ENCODE measurements around the gene SENP5.
A peak's percentile ranks its signal among the peaks of the same experiment; 100 is the strongest.
"Not testable (repeated sequence)": the region's sequence is repeated elsewhere in the genome, so short reads cannot be mapped to it uniquely, and the experiment has no call there.

Gene SENP5

DNA sequence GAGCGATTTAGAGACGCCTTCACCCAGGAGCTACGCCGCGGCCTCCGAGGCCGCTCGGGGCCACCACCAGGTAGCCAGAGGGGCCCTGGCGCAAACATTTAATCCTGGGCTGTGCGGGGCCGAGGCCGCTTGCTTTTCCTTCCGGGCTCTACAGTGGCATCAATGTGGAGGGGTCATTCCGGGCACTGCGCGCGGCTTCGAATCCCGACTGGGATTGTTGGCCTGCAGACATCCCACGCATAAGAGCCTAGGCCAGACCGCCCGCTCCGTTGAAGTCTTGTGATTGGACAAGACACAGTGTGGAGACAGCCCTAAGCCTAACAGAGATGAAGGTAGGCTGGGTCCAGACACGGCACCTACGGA is 75.2 kb downstream of the SENP5 start:
- no peak for DNase-seq

DNA sequence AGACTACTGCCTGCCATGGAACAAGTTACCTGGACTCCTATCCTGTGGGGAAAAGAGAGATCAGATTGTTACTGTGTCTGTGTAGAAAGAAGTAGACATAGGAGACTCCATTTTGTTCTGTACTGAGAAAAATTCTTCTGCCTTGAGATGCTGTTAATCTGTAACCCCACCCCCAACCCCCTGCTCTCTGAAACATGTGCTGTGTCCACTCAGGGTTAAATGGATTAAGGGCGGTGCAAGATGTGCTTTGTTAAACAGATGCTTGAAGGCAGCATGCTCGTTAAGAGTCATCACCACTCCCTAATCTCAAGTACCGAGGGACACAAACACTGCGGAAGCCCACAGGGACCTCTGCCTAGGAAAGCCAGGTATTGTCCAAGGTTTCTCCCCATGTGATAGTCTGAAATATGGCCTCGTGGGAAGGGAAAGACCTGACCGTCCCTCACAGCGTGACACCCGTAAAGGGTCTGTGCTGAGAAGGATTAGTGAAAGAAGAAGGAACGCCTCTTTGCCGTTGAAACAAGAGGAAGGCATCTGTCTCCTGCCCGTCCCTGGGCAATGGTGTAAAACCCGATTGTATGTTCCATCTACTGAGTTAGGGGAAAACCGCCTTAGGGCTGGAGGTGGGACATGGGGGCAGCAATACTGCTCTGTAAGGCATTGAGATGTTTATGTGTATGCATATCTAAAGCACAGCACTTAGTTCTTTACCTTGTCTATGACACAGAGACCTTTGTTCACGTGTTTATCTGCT is 76.5 kb downstream of the SENP5 start:
- DNase-seq, result not testable (repeated sequence)

DNA sequence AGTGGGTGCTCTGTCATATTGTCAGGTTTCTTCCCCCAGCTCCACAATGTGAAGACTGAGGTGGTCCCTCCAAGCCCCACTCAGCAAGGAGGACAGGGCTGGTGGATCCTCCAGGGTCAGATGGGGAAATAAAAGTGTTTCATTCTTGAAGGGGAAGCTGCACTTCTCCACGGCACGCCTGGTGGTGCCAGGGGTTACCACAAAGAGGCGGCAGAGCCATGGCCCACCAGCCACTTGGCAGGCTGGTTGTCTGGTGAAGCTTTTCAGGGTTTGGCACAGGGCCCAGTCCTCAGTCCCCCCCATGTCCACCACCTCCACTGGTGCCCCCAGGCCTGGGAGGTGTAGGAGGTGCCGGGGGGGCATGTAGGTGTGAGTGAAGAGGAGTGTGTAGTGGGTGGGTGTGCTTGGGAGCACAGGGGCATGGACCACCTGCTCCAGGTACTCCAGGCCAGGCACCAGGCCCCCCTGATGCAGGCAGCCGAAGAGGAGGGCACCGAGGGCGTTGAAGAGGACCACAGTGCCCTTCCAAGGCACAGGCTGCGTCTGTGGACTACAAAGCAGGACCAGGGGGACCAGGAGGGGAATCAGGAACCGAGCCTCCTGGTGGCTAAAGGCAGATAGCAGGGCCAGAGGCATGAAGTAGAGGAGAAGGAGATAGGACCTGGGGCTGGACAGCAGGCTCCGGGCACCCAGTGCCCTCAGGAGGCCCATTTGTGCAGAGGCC is 79.6 kb downstream of the SENP5 start:
- DNase-seq, result no peak

DNA sequence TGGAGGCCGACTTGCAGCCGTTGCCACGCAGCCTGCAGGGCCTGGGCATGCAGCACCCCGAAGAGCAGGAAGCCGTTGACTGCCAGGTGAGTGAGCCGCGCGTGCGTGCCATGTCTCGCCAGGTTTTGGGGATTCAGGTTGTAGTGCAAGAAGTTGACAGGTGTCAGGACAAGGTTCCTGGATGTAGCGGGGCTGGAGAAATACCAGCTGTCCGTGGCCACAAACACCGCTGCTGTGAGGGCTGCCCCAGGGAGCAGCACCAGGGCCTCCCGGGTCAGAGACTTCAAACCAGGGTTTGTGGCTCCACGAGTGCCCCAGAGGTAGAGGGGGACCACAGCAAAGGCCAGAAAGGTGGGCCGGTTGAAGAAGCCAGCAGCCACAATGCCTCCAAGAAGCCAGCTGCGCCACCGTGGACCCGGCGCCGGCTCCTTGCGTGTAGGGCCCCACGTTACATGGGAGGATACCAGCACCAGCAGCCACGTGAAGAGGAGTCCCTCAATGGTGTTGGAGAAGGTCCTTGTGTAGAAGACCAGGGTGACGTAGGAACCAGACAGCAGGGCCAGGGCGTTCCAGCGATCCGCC is 80.2 kb downstream of the SENP5 start:
- no peak for DNase-seq

DNA sequence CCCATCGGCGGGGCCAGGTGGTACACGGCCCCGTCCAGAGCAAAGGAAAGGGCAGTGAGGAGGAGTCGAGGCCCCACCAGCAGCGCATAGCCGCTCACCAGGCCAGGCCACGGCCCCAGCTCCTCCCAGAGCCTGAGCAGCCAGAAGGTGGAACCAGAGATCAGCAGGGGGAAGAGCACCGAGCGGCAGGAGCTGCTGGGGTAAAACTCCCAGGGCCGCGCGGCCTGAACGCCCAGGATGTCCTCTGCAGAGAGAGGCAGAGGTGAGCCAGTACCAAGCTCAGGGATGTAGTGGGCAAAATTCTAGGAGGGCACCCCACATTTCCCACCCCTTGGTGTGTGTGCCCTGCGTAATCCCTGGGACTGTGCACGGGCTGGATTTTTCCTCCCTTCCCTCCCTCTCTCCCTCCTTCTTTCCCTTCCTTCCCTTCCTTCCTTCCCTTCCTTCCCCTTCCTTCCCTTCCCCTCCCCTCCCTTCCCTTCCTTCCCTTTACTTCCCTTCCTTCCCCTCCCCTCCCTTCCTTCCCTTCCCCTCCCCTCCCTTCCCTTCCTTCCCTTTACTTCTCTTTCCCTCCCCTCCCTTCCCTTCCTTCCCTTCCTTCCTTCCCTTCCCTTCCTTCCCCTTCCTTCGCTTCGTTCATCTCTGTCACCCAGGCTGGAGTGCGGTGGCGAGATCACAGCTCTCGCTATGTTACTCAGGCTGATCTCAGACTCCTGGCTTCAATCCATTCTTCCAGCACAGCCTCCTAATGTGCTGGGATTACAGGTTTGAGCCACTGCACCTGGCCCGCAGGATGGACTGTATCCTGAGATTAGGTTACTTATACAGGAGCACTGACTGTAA is 80.9 kb downstream of the SENP5 start:
- DNase-seq, result no peak

DNA sequence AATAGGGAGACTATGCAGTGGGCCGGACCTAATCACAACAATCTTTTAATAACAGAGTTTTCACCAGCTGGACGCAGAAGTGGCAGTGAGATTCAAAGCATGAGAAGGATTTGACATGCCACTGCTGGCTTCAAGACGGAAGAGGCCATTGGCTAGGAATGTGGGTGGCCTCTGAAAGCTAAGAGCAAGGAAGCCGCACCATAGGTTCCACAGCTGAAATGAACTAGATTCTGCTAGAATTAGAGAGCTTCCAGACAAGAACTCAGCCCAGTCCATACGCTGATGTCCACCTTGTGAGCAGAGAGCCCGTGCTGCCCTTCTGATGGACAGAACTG is 81.5 kb downstream of the SENP5 start:
- no peak for DNase-seq

DNA sequence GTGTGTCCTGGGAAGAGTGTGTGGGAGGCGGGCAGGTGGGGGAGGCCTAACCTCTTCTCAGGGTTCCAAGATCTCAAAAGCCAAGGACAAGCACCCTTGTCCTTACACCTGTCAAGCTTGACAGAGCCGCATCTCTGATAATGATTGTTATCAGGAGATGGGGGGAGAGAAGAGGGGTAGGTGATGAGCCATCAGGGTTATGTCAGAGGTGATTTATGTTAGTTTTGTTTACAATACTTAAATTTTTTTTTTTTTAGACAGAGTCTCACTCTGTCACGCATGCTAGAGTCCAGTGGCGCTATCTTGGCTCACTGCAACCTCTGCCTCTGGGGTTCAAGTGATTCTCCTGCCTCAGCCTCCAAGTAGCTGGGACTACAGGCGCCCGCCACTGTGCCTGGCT is 82.0 kb downstream of the SENP5 start:
- DNase-seq, result no peak

DNA sequence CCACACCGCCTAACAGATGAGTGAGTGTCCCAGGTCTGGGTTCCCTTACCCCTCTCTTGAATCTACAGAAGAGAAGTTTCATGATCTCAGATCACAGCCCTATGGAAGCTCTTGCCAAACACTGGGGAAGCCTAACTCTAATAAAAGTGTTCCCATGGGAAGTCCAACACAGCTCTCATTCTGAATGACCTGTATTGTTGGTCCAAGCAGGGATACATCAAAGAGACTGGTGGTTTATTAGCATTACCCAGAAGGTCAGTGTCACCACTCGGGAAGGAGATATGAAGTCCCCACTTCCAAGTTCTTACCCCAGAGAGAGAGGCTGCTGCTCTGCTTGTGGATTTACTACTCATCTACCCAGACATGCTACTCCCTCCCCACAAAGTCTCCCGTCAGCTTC is 83.7 kb downstream of the SENP5 start:
- DNase-seq, result no peak

DNA sequence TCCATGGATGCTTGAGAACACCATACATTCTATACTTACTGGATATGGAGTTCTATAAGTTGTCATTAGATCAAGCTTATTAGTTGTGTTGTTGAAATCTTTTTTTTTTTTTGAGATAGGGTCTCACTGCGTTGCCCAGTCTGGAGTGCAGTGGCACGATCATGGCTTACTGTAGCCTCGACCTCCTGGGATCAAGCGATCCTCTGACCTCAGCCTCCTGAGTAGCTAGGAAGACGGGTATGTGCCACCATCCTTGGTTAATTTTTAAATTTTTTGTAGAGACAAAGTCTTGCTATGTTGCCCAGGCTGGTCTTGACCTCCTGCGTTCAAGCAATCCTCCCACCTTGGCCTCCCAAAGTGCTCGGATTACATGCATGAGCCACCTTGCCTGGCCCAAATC is 87.1 kb downstream of the SENP5 start:
- no peak for DNase-seq

DNA sequence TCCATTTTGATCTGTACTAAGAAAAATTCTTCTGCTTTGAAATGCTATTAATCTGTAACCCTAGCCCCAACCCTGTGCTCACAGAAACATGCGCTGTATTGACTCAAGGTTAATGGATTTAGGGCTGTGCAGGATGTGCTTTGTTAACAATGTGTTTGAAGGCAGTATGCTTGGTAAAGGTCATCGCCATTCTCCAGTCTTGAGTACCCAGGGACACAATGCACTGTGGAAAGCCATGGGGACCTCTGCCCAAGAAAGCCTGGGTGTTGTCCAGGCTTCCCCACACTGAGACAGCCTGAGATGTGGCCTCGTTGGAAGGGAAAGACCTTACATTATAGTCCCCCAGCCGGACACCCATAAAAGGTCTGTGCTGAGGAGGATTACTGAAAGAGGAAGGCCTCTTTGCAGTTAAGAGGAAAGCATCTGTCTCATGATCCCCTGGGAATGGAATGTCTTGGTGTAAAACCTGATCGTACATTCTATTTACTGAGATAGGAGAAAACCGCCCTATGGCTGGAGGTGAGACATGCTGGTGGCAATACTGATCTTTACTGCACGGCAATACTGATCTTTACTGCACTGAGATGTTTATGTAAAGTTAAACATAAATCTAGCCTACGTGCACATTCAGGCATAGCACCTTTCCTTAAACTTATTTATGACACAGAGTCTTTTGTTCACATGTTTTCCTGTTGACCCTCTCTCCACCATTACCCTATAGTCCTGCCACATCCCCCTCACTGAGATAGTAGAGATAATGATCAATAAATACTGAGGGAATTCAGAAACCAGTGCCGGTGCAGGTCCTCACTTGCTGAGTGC is 94.6 kb downstream of the SENP5 start:
- no peak for DNase-seq

DNA sequence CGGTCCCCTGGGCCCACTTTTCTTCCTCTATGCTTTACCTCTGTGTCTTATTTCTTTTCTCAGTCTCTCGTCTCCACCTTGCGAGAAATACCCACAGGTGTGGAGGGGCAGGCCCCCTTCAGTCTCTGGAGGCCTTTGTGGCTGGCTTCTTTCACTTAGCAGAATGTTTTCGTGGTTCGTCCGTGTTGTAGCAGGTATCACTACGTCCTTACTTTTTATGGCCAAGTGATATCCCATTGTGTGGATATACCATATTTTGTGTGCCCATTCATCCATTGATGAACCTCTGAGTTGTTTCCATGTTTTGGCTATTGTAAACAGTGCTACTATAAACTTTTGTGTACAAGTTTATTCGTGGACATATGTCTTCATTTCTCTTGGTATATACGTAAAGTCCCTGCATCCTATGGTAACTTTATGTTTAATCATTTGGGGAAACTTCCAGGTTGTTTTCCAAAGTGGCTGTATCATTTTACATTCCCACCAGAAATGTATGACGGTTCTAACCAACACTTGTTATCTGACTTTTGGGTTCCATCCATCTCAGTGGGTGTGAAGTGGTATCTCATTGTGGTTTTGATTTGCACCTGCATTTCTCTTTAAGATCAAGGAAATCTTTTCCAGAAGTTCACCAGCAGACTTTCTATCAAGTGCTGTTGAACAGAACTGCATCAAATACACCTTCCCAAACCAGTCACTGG is 95.4 kb downstream of the SENP5 start:
- DNase-seq, result no peak

DNA sequence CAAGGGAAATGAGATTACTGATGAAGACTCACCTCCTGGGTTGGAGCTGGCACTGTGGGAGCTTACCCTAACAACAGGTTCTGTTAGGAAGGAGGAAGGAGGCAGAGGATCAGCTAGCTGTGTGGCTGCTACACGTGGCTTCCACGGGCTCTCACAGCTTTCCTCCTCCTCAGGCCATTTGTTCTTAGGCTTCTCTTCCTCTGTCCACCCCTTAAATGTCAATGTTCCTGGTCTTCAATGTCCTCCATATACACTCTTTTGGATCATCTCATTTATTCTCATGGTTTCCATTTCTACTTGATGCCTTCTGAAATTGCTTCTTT is 95.9 kb downstream of the SENP5 start:
- DNase-seq, result no peak

DNA sequence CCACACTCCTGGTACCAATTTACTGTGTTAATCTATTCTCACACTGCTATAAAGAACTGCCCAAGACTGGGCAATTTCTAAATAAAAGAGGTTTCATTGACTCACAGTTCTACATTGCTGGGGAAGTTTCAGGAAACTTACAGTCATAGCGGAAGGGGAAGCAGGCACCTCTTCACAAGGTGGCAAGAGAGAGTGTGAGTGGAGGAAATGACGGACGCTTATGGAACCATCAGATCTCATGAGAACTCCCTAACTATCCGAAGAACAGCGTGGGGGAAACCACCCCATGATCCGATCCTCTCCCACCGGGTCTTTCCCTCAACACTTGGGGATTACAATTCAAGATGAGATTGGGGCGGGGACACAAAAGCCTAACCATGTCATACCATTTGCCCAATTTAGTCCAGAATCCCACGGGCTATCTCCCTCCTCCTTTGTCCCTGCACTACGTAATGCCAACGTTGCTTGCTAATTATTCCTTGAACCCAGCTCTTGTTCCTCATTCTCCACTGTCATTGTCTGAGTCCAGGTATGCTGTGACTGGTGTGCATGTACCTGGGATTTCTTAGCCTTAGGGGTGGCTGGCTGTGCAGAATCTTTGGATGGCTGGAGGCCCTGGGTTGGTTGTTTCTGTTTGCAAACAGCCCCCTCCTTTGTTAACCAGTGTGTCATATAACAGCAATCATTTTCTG is 97.5 kb downstream of the SENP5 start:
- DNase-seq, result no peak

DNA sequence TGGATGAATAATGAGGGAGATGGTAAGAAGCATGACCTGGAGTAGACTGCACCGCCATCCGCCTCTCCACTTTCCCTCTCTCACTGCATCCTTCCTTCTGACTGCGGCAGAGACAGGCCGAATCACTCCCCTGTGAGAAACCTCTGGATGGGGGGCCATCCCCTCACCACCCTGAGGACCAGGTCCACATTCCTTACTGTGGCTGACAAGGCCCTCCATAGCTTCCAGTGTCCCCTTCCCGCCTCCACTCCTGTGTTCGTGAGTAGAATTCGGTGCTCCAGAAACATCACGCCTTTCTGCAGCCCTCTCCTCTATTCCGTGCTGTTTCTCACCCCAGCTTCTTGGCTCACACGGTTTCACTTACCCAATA is 98.1 kb downstream of the SENP5 start:
- no peak for DNase-seq

DNA sequence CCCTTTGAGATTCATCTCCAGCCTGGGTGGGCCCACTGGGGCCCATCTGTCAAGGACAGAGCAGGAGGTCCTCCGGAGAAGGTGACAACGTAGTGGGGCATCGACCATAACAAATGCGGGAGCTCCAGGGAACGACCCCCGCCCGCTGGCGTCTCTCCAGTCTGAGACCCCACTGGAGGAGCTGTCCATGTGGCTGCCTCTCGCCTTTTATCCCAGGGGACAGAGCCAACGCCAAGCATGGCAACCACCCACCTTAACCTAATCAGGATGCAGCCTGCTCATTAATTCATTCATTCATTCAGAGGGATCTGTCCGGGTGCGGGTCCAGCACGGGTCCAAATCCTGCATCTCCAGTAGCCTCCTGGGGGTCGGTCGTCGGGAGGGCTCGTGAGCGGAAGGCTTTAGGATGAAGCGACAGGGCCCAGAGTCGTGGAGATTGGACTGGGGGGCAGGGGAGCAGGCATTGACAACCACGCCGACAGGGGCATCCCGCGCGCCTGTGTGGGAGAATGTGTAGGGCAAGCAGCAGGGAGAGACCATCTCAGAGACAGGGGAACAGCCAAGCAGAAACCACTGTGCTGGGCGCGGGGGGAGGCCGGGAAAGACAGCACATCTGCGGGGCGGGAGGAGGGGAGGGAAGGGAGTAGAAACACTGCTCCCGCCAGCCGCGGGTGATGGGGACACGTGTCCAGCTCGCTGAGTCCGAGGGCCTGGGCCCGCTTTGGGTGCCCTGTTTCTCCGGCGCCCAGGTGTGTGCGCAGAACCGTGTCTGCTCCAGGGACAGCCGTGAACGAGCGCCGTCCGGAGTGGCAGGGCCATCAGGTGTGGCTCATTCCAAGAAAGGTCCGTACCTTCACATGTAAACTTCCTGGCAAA is 99.0 kb downstream of the SENP5 start:
- DNase-seq, result no peak

DNA sequence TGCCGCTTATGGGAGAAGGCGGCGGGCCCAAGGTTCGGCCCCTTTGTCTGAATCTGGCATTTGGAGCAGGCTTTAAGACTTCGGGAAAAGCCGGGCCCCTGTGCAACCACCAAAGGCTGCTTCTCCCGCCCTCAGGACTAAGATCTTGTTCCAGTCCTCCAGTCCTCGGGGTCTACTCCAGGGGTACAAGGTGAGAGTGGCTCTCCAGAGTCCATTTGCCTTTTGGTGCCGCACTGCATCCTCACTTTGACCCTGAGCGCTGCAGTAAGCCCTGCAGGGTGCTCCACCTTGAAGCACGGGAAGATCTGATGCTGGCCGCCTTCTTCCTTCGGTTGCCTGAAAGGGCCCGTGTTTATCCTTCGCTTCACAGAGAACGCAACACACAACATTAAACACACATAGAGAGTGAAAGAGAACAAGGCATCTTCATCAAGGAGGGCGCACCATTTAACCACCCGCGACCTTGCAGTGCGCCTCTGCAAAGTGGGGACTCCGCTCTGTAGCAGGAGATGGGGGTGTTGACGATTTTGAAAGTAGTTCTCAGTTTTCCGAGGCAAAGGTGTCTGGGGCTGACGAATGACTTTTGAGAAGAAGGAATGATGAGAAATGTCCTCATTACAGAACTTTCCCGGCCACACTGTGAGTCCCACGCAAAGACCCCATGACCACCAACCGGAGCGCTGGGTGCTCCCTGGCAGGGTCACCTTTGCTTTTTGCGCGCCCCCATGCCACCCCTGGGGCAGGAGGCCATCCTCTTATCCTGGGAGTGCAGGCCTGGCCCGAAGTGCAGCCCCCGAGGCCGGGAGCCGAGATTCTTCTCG is 99.9 kb downstream of the SENP5 start:
- DNase-seq, result no peak

DNA sequence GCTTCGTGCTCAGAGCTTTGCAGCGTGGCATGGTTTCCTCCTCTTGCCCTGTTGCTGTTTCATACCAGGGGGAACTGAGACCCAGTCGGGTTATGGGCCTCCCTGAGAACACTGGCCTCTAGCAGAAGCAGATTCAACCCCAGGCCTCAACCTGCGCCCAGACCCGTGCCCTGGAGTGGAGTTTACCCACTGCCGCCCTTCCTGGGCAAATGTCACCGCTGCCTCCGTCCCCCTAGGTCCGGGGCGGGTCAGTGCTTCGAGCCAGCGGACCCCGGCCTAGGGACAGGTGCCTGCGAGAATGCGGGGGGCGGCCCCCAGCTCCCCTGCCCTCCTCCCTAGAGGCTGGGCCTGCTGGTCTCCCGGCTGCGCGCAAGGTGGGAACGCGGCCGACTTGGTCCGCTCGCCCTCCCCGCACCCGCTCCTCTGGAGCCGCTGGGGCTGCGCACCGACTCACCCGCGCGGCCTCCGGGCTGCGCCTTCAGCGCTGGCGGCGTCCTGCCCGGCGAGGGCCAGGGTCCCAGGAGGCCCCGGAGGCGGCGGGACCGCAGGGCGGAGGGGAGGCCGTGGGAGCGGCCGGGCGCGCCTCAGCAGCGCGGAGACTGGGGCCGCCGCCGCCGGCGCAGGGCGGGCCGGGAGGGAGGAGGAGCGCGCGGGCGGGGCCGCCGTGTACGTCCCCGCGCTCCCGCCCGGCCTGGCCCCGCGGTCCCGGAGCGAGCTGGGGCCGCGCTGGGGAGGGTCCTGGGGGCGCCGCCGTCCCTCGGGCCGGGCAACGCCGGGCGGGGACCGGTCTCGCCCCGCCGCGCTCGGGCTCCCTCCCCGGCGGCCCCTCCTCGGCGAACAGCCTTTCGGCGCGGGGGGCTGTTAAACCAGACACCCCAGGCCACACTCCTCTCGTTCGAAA is 100.8 kb downstream of the SENP5 start, which contains the start of gene PIGZ:
Gene PIGZ (minus strand): TSS at position 601 of the 901 bp plus-strand sequence. CDS start 16,802 bp downstream, outside the sequence.
- DNase-seq, result peak; percentile 4

DNA sequence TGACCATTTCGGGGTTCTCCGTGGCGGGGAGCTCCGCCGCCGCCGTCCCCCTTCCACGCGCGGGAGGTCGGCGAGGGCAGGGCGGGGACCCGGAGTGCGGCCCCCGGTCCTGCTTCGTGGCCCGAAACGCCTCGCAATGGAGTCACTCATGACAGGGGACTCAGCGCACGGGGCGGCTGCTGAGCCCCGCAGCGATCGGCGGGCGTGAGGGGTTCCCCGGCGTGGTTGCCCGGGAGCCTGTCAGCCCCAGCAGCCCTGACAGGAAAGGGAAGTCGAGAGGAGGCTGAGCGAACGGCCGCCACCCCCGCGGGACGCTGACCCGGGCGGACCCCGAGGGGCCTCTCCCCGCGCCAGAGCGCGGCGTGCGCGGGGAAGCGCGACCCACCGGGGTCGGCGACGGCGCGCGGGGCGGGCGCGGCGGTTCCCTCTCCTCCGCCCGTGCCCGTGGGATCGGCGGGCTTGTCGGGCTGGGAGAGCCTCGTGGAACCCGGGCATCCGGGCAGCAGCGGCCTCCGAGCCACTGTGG is 101.5 kb downstream of the SENP5 start:
- peak; percentile 18 for DNase-seq

Measured in CD4-positive, alpha-beta T cell treated with Interferon gamma for 1 hour (primary cell).